Measurements from ENCODE around the gene IQCF6. TPM values are rescaled to one million over a fixed set of nuclear protein-coding genes. Genes with fewer than 3 reads are reported as not detected.

Gene IQCF6
- polyA plus RNA-seq, 1 experiment: not detected

DNA sequence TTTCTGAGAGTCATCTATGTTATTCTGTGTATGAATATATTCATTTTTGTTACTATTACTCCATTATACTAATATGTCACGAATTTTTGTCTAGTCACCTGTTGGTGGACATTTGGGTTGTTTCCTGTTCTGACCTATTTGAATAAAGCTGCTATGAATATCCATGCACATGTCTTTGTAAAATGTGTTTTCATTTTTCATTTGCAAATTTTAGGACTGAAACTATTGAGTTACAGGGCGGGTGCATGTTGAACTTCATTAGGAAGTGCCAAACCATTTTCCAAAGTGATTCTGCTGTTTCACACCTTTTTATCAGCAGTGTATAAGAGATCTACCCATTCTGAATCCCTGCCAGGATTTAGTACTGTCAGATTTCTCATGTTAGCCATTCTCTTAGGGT is 37.7 kb upstream of the IQCF6 start:
- Histone ChIP-seq H3K27me3 (ENCODE audit: control insufficient read depth, insufficient read depth, low read length) (no peaks in the 10 kb centered on the region), H3K36me3 (ENCODE audit: control insufficient read depth, insufficient read depth, low read length) (no peaks in the 10 kb centered on the region), H3K4me3 (ENCODE audit: low read depth, low read length) (no peak overlapping the region)
- POLR2A ChIA-PET: no interaction called here
- CTCF ChIA-PET: no interaction called here
- DNase-seq (ENCODE audit: low read depth): no peak
- TF ChIP-seq, protein P1, sequence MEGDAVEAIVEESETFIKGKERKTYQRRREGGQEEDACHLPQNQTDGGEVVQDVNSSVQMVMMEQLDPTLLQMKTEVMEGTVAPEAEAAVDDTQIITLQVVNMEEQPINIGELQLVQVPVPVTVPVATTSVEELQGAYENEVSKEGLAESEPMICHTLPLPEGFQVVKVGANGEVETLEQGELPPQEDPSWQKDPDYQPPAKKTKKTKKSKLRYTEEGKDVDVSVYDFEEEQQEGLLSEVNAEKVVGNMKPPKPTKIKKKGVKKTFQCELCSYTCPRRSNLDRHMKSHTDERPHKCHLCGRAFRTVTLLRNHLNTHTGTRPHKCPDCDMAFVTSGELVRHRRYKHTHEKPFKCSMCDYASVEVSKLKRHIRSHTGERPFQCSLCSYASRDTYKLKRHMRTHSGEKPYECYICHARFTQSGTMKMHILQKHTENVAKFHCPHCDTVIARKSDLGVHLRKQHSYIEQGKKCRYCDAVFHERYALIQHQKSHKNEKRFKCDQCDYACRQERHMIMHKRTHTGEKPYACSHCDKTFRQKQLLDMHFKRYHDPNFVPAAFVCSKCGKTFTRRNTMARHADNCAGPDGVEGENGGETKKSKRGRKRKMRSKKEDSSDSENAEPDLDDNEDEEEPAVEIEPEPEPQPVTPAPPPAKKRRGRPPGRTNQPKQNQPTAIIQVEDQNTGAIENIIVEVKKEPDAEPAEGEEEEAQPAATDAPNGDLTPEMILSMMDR (IDR thresholded peaks at IDR 0.05; ENCODE audit: insufficient read depth, low read depth, low read length): no peak

DNA sequence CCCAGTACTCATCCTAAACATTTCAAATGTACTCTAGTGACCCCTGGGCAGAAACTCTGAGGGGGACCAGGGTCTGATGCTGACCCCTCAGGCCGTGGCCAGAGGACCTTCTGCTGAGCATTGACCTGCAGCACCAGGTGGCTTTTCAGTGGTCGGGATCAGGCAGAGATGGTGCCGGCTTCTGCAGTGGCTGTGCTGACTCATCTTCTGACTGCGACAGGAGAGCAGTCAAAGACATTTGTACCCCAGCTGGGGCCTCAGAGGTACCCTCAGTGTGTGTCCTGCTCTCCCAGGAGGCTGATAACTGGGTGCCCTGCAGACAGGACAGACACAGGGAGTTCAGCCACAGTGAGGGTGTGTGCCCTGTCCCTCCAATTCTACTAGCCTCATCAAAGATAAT is 36.6 kb upstream of the IQCF6 start:
- DNase-seq (ENCODE audit: low read depth): no peak
- ChIA-PET CTCF (no interaction called here), POLR2A (no interaction called here)
- no peaks in the 10 kb centered on the region for H3K36me3 ChIP-seq (ENCODE audit: control insufficient read depth, insufficient read depth, low read length)
- no peaks in the 10 kb centered on the region for H3K27me3 ChIP-seq (ENCODE audit: control insufficient read depth, insufficient read depth, low read length)
- TF ChIP-seq, protein P1 (IDR thresholded peaks at IDR 0.05; ENCODE audit: insufficient read depth, low read depth, low read length): no peak
- no peak overlapping the region for H3K4me3 ChIP-seq (ENCODE audit: low read depth, low read length)

DNA sequence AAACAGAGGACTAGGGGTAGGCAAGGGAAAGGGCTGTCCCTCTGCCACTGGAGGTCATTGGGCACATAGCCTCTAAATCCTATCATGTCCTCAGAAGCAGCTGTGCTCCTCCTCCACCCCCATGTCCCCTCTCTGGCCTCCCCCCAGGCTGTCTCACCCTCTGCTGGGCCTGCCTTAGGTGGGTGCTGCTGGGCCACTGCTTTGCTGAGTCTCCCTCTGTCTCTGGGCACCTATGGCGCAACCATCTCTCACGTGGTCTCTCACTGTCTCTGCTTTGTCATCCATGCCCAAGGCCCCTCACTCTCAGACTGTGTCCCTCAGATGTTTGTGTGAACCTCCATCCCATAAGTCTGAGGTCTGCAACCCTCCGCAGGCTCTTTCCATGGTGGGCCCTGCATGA is 35.0 kb upstream of the IQCF6 start:
- Histone ChIP-seq H3K36me3 (ENCODE audit: control insufficient read depth, insufficient read depth, low read length) (no peaks in the 10 kb centered on the region), H3K4me3 (ENCODE audit: low read depth, low read length) (no peak overlapping the region), H3K27me3 (ENCODE audit: control insufficient read depth, insufficient read depth, low read length) (no peaks in the 10 kb centered on the region)
- TF ChIP-seq, protein P1 (IDR thresholded peaks at IDR 0.05; ENCODE audit: insufficient read depth, low read depth, low read length): no peak
- ChIA-PET CTCF (no interaction called here), POLR2A (no interaction called here)
- DNase-seq (ENCODE audit: low read depth): no peak

DNA sequence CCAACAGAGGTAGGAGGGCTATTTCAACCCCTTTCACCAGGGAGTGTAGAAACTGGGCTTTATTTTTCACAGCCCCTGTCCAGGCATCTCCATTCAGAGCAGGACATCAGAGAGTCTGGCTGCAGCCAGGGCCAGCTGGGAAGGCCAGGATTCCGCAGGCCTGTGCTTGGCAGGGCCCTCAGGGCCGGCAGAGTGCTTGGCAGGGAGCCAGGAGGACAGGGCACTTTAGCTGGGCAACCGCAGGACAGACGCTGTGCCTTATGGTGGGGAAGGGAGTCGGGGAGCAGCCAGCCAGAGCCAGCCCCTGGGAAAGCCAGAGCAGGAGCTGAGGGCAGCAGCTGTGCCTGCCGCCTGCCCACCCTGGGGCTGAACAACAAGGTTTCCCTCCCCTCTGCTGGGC is 34.5 kb upstream of the IQCF6 start:
- Histone ChIP-seq H3K27me3 (ENCODE audit: control insufficient read depth, insufficient read depth, low read length) (no peaks in the 10 kb centered on the region), H3K36me3 (ENCODE audit: control insufficient read depth, insufficient read depth, low read length) (no peaks in the 10 kb centered on the region), H3K4me3 (ENCODE audit: low read depth, low read length) (no peak overlapping the region)
- TF ChIP-seq, protein P1 (IDR thresholded peaks at IDR 0.05; ENCODE audit: insufficient read depth, low read depth, low read length): no peak
- DNase-seq (ENCODE audit: low read depth): no peak
- POLR2A ChIA-PET: no interaction called here
- CTCF ChIA-PET: interaction anchor here (0.8 kb wide), 1 partner anchor 14 kb away, joined by 3 read pairs; no protein-coding TSS in a partner anchor

DNA sequence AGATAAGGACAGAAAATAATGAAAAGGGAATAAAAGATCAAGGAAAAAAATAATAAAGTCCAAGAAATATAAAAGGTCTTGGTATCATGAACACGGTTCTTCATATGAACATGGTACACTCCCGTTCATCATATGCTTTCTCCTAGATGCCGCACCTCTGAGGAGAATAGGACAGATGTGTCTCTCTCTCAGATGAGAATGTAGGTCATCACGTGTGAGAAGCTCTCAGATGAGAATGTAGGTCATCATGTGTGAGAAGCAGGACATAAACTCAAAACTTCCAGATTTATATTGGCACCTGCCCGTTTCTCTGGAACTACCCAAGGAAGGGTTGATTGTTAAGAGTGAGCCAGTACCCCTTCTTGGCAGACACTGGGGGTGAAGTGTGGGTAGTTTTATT is 29.9 kb upstream of the IQCF6 start:
- H3K4me3 ChIP-seq (ENCODE audit: low read depth, low read length): no peak overlapping the region
- POLR2A ChIA-PET: no interaction called here
- H3K36me3 ChIP-seq (ENCODE audit: control insufficient read depth, insufficient read depth, low read length): no peaks in the 10 kb centered on the region
- TF ChIP-seq, protein P1 (IDR thresholded peaks at IDR 0.05; ENCODE audit: insufficient read depth, low read depth, low read length): no peak
- CTCF ChIA-PET: interaction anchor here (3.1 kb wide), 1 partner anchor 10 kb away, joined by 13 read pairs; no protein-coding TSS in a partner anchor
- no peaks in the 10 kb centered on the region for H3K27me3 ChIP-seq (ENCODE audit: control insufficient read depth, insufficient read depth, low read length)
- DNase-seq (ENCODE audit: low read depth): no peak

Data from BJ (cell line).